ENCODE measurements around the gene ZNF664. TPM values are rescaled to one million over a fixed set of nuclear protein-coding genes. Genes with fewer than 3 reads are reported as not detected.

ZNF664 gene
- total and polyA plus RNA-seq, 2 of the 13 experiments (the other 11 are each of a cell fraction or from before 2014, with no cell fraction given), result 43.9 to 56.5 TPM

- WGBS (ENCODE audit: low lambda C conversion rate), result 41% methylated on average over 3 of the region's 3 CpGs
- ATAC-seq (no peak), FAIRE-seq (no peak), DNase-seq (ENCODE audit: low spot score) (no peak)
- H3K36me3 ChIP-seq (replicated peaks in 1 of 2; ENCODE audit: control insufficient read depth in 1 of 2, insufficient read depth in 2 of 2, low read length in 2 of 2), result no peaks in the 10 kb centered on the region
- no peak overlapping the region for H3K9ac ChIP-seq (ENCODE audit: insufficient read depth, low read depth, low read length)
- ChIA-PET CTCF (ENCODE audit: low intra/inter-chr PET ratio, low total read pairs) (interaction anchor here (5.2 kb wide), 1 partner anchor 281 kb away, joined by 59 read pairs; no protein-coding TSS in a partner anchor), POLR2A (no interaction called here)
- no peak overlapping the region for H3K4me3 ChIP-seq (replicated peaks in 1 of 3; ENCODE audit: insufficient read depth in 1 of 3, low read depth in 2 of 3, low read length in 3 of 3)
- H2AFZ ChIP-seq (ENCODE audit: low read length), result no peak overlapping the region
- H3K79me2 ChIP-seq (ENCODE audit: insufficient read depth, low read length), result no peaks in the 10 kb centered on the region
- intact Hi-C loops (cut with micrococcal nuclease; ENCODE audit: unreplicated experiment), result loop anchor here (5.0 kb wide), 1 partner anchor 733 kb away; no protein-coding TSS in a partner anchor
- H3K9me3 ChIP-seq (ENCODE audit: low read length), result no peaks in the 10 kb centered on the region
- in situ Hi-C loops (cut with HindIII; ENCODE audit: extremely low pct_ligation_motif_present, low pct_unique_long_range_greater_than_20kb), result no loop called here
- H3K4me1 ChIP-seq (ENCODE audit: insufficient read depth, low read length), result no peaks in the 10 kb centered on the region
- H3K4me2 ChIP-seq (ENCODE audit: low read depth, low read length), result no peak overlapping the region
- H4K20me1 ChIP-seq (ENCODE audit: insufficient read depth, low read length), result no peaks in the 10 kb centered on the region
- peaks cover 2% of the 10 kb centered on the region in 2 experiments; a peak in 2 of 5 replicates for H3K27me3 ChIP-seq (ENCODE audit: control insufficient read depth in 1 of 2, insufficient read depth in 2 of 2, low read length in 2 of 2)
- BruUV-seq (replicated peaks), result no TSS peak
- no peak overlapping the region for H3K27ac ChIP-seq (ENCODE audit: extremely low read length, insufficient read depth, low read length)
- TF ChIP-seq CBX2 (IDR thresholded peaks at IDR 0.05; ENCODE audit: low read depth, low read length), result no peak
- TF ChIP-seq CBX2 (CRISPR knock-in tag; IDR thresholded peaks at IDR 0.05; ENCODE audit: low read depth), result no peak
- no peak for TF ChIP-seq ZNF792 (CRISPR knock-in tag; IDR thresholded peaks at IDR 0.05)
- TF ChIP-seq ZNF3 (CRISPR knock-in tag; IDR thresholded peaks at IDR 0.05), result no peak
- TF ChIP-seq ZNF235 (CRISPR knock-in tag; IDR thresholded peaks at IDR 0.05; ENCODE audit: borderline replicate concordance), result no peak
- TF ChIP-seq ZNF207 (IDR thresholded peaks at IDR 0.05; ENCODE audit: borderline replicate concordance), result no peak
- no peak for TF ChIP-seq ZNF431 (CRISPR knock-in tag; IDR thresholded peaks at IDR 0.05; ENCODE audit: borderline replicate concordance, low read depth)
- TF ChIP-seq ZNF558 (CRISPR knock-in tag; IDR thresholded peaks at IDR 0.05; ENCODE audit: borderline replicate concordance), result no peak
These were observed 66.3 kb downstream of the ZNF664 start for GRCh38 chr12:124039276-124039675.

- H3K27me3 ChIP-seq (ENCODE audit: control insufficient read depth in 1 of 2, insufficient read depth in 2 of 2, low read length in 2 of 2), result peaks cover 2 to 6% of the 10 kb centered on the region in 2 experiments; a peak in 2 of 5 replicates
- no peak overlapping the region for H3K27ac ChIP-seq (ENCODE audit: extremely low read length, insufficient read depth, low read length)
- no peak overlapping the region for H2AFZ ChIP-seq (ENCODE audit: low read length)
- in situ Hi-C loops (cut with HindIII; ENCODE audit: extremely low pct_ligation_motif_present, low pct_unique_long_range_greater_than_20kb), result loop anchor here (10.0 kb wide), 1 partner anchor 735 kb away; no protein-coding TSS in a partner anchor
- no peaks in the 10 kb centered on the region for H3K36me3 ChIP-seq (replicated peaks in 1 of 2; ENCODE audit: control insufficient read depth in 1 of 2, insufficient read depth in 2 of 2, low read length in 2 of 2)
- no peak for DNase-seq (ENCODE audit: low spot score)
- 46% methylated on average over 10 of the region's 10 CpGs for WGBS (ENCODE audit: low lambda C conversion rate)
- H4K20me1 ChIP-seq (ENCODE audit: insufficient read depth, low read length), result no peaks in the 10 kb centered on the region
- CTCF ChIA-PET (ENCODE audit: low intra/inter-chr PET ratio, low total read pairs), result no interaction called here
- no peaks in the 10 kb centered on the region for H3K79me2 ChIP-seq (ENCODE audit: insufficient read depth, low read length)
- H3K9ac ChIP-seq (ENCODE audit: insufficient read depth, low read depth, low read length), result no peak overlapping the region
- TF ChIP-seq MAZ (IDR thresholded peaks at IDR 0.05; ENCODE audit: borderline replicate concordance, low read depth, low read length) (no peak), MAZ (CRISPR knock-in tag; IDR thresholded peaks at IDR 0.05; ENCODE audit: low read depth) (no peak)
- no peak overlapping the region for H3K4me2 ChIP-seq (ENCODE audit: low read depth, low read length)
- no peak overlapping the region for H3K4me3 ChIP-seq (replicated peaks in 1 of 3; ENCODE audit: insufficient read depth in 1 of 3, low read depth in 2 of 3, low read length in 3 of 3)
- no peak for ATAC-seq
- POLR2A ChIA-PET, result no interaction called here
- H3K4me1 ChIP-seq (ENCODE audit: insufficient read depth, low read length), result no peaks in the 10 kb centered on the region
- no peak for FAIRE-seq
- BruUV-seq (replicated peaks), result no TSS peak
- no peaks in the 10 kb centered on the region for H3K9me3 ChIP-seq (ENCODE audit: low read length)
- intact Hi-C loops (cut with micrococcal nuclease; ENCODE audit: unreplicated experiment), result no loop called here
These were observed 67.3 kb downstream of the ZNF664 start for GRCh38 chr12:124040291-124040690.
